ENCODE results near the gene ACTBL2.

Gene ACTBL2

DNA sequence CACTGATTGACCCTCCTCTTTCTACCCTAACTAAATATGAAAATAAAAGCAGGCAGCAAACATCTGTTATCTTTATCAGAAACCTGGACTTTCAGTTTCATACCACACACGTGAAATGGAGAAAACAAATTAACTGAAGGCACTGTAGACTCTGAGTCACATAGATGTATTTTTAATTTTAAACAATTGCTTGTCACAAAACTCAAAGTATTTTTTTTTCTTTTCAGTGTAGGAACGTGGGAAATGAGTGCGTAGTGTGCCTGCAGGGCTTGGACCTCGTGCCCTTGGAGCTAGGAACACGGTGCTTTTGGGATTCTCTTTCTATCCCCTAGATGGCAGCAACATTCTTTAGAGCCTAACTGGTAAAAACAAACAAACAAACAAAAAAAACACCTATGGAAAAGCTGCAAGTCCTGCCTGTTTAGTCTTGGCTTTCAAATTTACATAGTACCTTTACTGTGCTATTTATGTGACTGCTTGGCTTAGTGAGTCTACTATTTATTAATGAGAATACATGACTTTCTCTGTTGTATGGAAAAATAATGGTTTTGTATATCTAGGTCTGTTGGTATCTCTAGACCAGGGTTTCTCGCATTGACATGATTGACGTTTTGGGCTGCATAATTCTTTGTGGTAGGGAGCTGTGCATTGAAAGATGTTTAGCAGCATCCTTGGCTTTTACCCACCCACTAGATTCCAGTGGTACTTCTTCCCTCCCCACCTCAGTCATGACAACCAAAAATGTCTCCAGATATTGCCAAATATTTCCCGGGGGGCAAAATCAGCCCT lies 16.8 kb upstream of the ACTBL2 start:
- H3K4me3 ChIP-seq (ENCODE audit: low read depth, low read length) = no peak overlapping the region
- no peaks in the 10 kb centered on the region for H3K36me3 ChIP-seq (ENCODE audit: control insufficient read depth in 1 of 2, insufficient read depth in 2 of 2, low read length in 2 of 2)
- H2AK5ac ChIP-seq (ENCODE audit: low read length) = no peak overlapping the region
- H3K9me3 ChIP-seq (ENCODE audit: insufficient read depth, low read depth, low read length) = no peaks in the 10 kb centered on the region
- H4K91ac ChIP-seq (ENCODE audit: low read depth, low read length) = no peak overlapping the region
- no peak overlapping the region for H2BK120ac ChIP-seq (ENCODE audit: insufficient read depth, low read length, poor library complexity)
- peak overlapping the region; percentile 88 for H2BK12ac ChIP-seq (ENCODE audit: low read length)
- H4K12ac ChIP-seq (ENCODE audit: low read depth, low read length) = no peak overlapping the region
- no peak overlapping the region for H3K4me2 ChIP-seq (ENCODE audit: low read length)
- no peak overlapping the region for H2BK5ac ChIP-seq (ENCODE audit: low read depth, low read length, poor library complexity)
- DNase-seq = peak; percentile 8 to 78
- H3K23ac ChIP-seq (ENCODE audit: low read length) = no peak overlapping the region
- H4K8ac ChIP-seq (ENCODE audit: low read depth, low read length) = no peak overlapping the region
- no peaks in the 10 kb centered on the region for H3K27me3 ChIP-seq (ENCODE audit: insufficient read depth, low read length)
- no peak overlapping the region for H2AFZ ChIP-seq (ENCODE audit: insufficient read depth, low read length, poor library complexity)
- no peak overlapping the region for H3K18ac ChIP-seq (ENCODE audit: low read length)
- peaks cover 2% of the 10 kb centered on the region for H3K79me2 ChIP-seq (ENCODE audit: control insufficient read depth, insufficient read depth, low read length, poor library complexity)
- H3K4ac ChIP-seq (ENCODE audit: low read depth, low read length) = no peak overlapping the region
- H3K4me1 ChIP-seq (ENCODE audit: control insufficient read depth in 1 of 2, insufficient read depth in 2 of 2, low read length in 2 of 2) = peaks cover 13 to 22% of the 10 kb centered on the region in 2 experiments
- WGBS (ENCODE audit: extremely low coverage, insufficient coverage, insufficient read length) = no CpG with 5 or more reads among the region's 8 CpGs
- H3K27ac ChIP-seq (ENCODE audit: low read depth, low read length) = no peak overlapping the region
- H3K79me1 ChIP-seq (ENCODE audit: low read length) = peaks cover 14% of the 10 kb centered on the region
- H3K14ac ChIP-seq (ENCODE audit: low read length) = no peak overlapping the region
- no peak overlapping the region for H3K9ac ChIP-seq (ENCODE audit: low read length)

DNA sequence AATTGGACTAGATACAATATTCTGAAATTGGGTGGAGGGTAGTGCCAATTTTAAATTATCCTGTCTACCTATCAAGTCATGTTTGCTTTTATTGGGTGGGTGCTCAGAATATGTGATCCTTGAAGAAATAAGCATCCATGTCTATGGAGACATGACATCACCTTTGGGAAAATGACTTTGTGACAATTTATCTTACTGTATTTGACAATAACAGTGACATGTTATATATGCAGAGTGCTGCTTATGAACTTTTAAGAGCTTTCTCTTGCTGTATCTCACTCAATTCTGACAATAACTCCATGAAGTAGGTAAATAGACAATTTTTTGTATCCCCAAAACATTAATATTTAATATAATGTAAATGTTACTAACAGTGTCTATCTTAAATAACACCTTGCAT lies 15.1 kb upstream of the ACTBL2 start:
- Histone ChIP-seq H2AK5ac (ENCODE audit: low read length) (no peak overlapping the region), H3K4me1 (ENCODE audit: control insufficient read depth in 1 of 2, insufficient read depth in 2 of 2, low read length in 2 of 2) (peaks cover 13 to 18% of the 10 kb centered on the region in 2 experiments), H4K8ac (ENCODE audit: low read depth, low read length) (no peak overlapping the region), H3K14ac (ENCODE audit: low read length) (no peak overlapping the region), H3K23ac (ENCODE audit: low read length) (no peak overlapping the region), H3K4me3 (ENCODE audit: low read depth, low read length) (no peak overlapping the region), H3K27me3 (ENCODE audit: insufficient read depth, low read length) (no peaks in the 10 kb centered on the region), H3K4me2 (ENCODE audit: low read length) (no peak overlapping the region), H3K79me2 (ENCODE audit: control insufficient read depth, insufficient read depth, low read length, poor library complexity) (peaks cover 2% of the 10 kb centered on the region), H4K12ac (ENCODE audit: low read depth, low read length) (no peak overlapping the region), H2BK12ac (ENCODE audit: low read length) (no peak overlapping the region), H3K9me3 (ENCODE audit: insufficient read depth, low read depth, low read length) (no peaks in the 10 kb centered on the region), H3K18ac (ENCODE audit: low read length) (no peak overlapping the region), H3K4ac (ENCODE audit: low read depth, low read length) (no peak overlapping the region), H4K91ac (ENCODE audit: low read depth, low read length) (no peak overlapping the region), H2BK5ac (ENCODE audit: low read depth, low read length, poor library complexity) (no peak overlapping the region), H3K36me3 (ENCODE audit: control insufficient read depth in 1 of 2, insufficient read depth in 2 of 2, low read length in 2 of 2) (no peaks in the 10 kb centered on the region), H3K79me1 (ENCODE audit: low read length) (peaks cover 16% of the 10 kb centered on the region), H2BK120ac (ENCODE audit: insufficient read depth, low read length, poor library complexity) (no peak overlapping the region), H3K9ac (ENCODE audit: low read length) (no peak overlapping the region), H3K27ac (ENCODE audit: low read depth, low read length) (no peak overlapping the region), H2AFZ (ENCODE audit: insufficient read depth, low read length, poor library complexity) (no peak overlapping the region)
- DNase-seq = no peak

DNA sequence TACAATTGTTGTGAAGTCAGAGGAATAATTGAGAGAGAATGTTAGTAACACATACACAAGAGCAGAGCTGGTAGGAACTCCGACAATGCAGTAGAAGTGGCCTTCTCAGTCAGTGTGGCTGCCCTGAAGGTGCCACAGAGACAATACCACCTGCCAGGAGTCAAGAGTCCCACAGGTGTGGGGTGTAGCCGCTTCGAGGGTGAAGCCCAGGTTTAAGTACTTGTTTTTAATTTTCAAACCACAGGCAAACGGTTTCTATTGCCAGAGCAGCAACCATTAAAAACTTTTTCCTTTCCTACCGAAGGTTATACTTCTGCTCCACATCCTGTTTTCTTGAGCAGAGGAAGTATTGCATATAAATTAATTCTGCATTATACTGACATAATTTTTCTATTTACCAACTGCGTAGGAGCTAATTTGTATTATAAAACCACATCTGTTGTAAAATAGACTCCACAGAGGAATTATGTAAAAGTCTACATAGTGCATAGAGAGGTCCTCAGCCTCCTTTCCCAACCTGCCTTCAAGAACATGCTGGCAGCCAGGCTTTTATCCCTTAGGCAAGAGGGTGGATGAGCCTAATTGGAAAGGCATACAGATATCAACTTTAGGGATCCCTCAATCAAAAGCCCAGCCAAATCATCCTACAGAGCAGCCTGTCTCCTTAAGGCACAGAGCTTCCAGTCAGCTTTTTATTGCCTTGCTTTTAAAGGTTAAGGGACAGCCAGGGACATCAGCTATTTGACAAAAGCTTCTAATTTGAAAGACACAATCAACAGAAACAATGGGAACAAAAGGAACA lies 12.9 kb upstream of the ACTBL2 start:
- Histone ChIP-seq H3K18ac (ENCODE audit: low read length) (peak overlapping the region; percentile 78), H3K79me2 (ENCODE audit: control insufficient read depth, insufficient read depth, low read length, poor library complexity) (peaks cover 2% of the 10 kb centered on the region), H3K4ac (ENCODE audit: low read depth, low read length) (peak overlapping the region; percentile 43), H3K36me3 (ENCODE audit: control insufficient read depth in 1 of 2, insufficient read depth in 2 of 2, low read length in 2 of 2) (no peaks in the 10 kb centered on the region), H3K4me1 (ENCODE audit: control insufficient read depth in 1 of 2, insufficient read depth in 2 of 2, low read length in 2 of 2) (peaks cover 9 to 11% of the 10 kb centered on the region in 2 experiments), H2BK120ac (ENCODE audit: insufficient read depth, low read length, poor library complexity) (peak overlapping the region; percentile 91), H4K8ac (ENCODE audit: low read depth, low read length) (peak overlapping the region; percentile 59), H3K14ac (ENCODE audit: low read length) (peak overlapping the region; percentile 90), H2AK5ac (ENCODE audit: low read length) (peak overlapping the region; percentile 89), H4K12ac (ENCODE audit: low read depth, low read length) (no peak overlapping the region), H3K4me2 (ENCODE audit: low read length) (no peak overlapping the region), H2BK5ac (ENCODE audit: low read depth, low read length, poor library complexity) (peak overlapping the region; percentile 94), H2AFZ (ENCODE audit: insufficient read depth, low read length, poor library complexity) (peak overlapping the region; percentile 79), H3K27me3 (ENCODE audit: insufficient read depth, low read length) (no peaks in the 10 kb centered on the region), H3K9me3 (ENCODE audit: insufficient read depth, low read depth, low read length) (no peaks in the 10 kb centered on the region), H3K27ac (ENCODE audit: low read depth, low read length) (peak overlapping the region; percentile 44), H4K91ac (ENCODE audit: low read depth, low read length) (peak overlapping the region; percentile 88), H3K23ac (ENCODE audit: low read length) (no peak overlapping the region), H3K9ac (ENCODE audit: low read length) (no peak overlapping the region), H2BK12ac (ENCODE audit: low read length) (peak overlapping the region; percentile 99), H3K4me3 (ENCODE audit: low read depth, low read length) (no peak overlapping the region), H3K79me1 (ENCODE audit: low read length) (peaks cover 16% of the 10 kb centered on the region)
- DNase-seq = no peak
- WGBS (ENCODE audit: extremely low coverage, insufficient coverage, insufficient read length) = no CpG with 5 or more reads among the region's 6 CpGs

DNA sequence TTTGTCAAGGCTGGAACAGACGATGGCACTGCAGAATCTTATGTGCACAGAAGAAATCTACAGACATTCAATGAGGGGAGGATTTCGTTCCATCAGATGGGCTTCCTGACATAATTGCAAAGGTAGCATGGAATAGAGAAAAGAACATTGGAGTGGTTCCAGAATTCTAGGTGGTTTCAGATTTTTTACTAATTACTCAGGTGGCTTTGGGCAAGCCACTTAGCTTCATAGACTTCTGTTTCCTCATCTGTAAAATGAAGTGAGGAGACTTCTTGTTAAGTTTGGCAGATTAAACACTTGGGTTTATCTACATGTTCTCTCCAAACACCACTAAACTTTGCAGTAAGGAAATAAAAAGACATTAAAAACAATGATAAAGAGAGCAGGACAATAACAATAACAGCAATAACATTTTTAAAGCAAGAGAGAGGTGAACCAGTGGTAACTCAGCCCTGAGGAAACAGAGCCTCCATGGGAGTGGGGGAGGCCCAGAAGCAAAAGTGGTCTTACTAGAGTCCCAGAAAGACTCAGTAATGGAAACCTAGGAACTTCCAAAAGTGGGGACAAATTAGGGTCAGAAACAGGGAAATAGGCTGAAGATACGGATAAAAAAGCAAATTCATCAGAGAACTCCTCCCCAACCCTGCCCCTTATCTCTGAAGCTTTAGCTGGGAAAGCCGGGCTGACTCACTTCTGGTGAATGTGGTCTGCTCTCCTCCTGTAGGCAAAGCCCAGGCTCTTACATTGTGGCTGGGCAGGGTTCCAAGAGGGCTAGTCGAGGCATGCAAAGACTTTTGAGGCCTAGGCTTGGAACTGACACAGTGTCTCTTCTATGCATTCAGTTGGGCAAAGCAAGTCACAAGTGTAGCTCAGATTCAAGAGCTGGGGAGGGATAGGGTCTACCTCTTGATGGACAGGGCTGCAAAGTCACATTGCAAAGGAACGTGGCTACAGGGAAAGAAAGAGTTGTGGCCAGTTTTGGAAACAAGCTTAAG lies 11.8 kb upstream of the ACTBL2 start:
- Histone ChIP-seq H3K4ac (ENCODE audit: low read depth, low read length) (no peak overlapping the region), H2AK5ac (ENCODE audit: low read length) (no peak overlapping the region), H2BK12ac (ENCODE audit: low read length) (peak overlapping the region; percentile 85), H4K8ac (ENCODE audit: low read depth, low read length) (peak overlapping the region; percentile 63), H3K4me1 (ENCODE audit: control insufficient read depth in 1 of 2, insufficient read depth in 2 of 2, low read length in 2 of 2) (peaks cover 9% of the 10 kb centered on the region in 2 experiments), H3K9me3 (ENCODE audit: insufficient read depth, low read depth, low read length) (no peaks in the 10 kb centered on the region), H3K18ac (ENCODE audit: low read length) (peak overlapping the region; percentile 78), H2AFZ (ENCODE audit: insufficient read depth, low read length, poor library complexity) (no peak overlapping the region), H3K79me2 (ENCODE audit: control insufficient read depth, insufficient read depth, low read length, poor library complexity) (peaks cover 2% of the 10 kb centered on the region), H3K14ac (ENCODE audit: low read length) (peak overlapping the region; percentile 68), H4K91ac (ENCODE audit: low read depth, low read length) (peak overlapping the region; percentile 81), H2BK5ac (ENCODE audit: low read depth, low read length, poor library complexity) (peak overlapping the region; percentile 82), H3K4me3 (ENCODE audit: low read depth, low read length) (no peak overlapping the region), H4K12ac (ENCODE audit: low read depth, low read length) (no peak overlapping the region), H3K36me3 (ENCODE audit: control insufficient read depth in 1 of 2, insufficient read depth in 2 of 2, low read length in 2 of 2) (peaks cover 0 to 2% of the 10 kb centered on the region in 2 experiments), H3K27me3 (ENCODE audit: insufficient read depth, low read length) (no peaks in the 10 kb centered on the region), H3K79me1 (ENCODE audit: low read length) (peaks cover 24% of the 10 kb centered on the region), H3K4me2 (ENCODE audit: low read length) (no peak overlapping the region), H3K9ac (ENCODE audit: low read length) (no peak overlapping the region), H3K27ac (ENCODE audit: low read depth, low read length) (peak overlapping the region; percentile 56), H3K23ac (ENCODE audit: low read length) (no peak overlapping the region), H2BK120ac (ENCODE audit: insufficient read depth, low read length, poor library complexity) (peak overlapping the region; percentile 64)
- peak; percentile 87 to 88 for DNase-seq
- WGBS (ENCODE audit: extremely low coverage, insufficient coverage, insufficient read length) = no CpG with 5 or more reads among the region's 6 CpGs

Data from trophoblast cell (in vitro differentiated cells and primary cell).